ENCODE measurements around the gene IL10. TPM values are rescaled to one million over a fixed set of nuclear protein-coding genes. Genes with fewer than 3 reads are reported as not detected.
"Not testable (repeated sequence)": the region's sequence is repeated elsewhere in the genome, so short reads cannot be mapped to it uniquely, and the experiment has no call there.

Gene IL10
- total RNA-seq, 2 donors from 2014 or later = 0.20 to 0.76 TPM

DNA sequence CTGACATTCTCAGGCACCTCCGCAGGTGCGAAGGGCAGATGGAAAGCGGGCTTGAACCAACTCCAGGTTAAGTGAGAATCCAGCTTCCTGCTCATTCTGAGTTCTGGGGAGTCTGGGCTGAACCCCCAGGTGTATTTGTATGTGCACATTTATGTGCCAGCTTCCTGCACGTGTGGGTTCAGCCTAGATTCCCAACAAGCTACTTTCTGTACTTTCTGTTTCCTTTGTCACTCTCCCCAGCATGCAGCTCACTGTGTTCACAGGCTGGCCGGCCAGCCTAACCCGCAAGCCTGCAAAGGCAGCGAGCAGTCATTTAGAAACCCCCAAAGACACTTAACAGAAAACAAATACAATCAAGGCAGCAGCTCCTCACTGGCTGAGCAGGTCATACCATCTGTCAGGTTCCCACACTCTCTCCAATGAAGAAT, 3.0 kb downstream of the IL10 start:
- Mint-ChIP-seq H3K27ac (peak overlapping the region; percentile 92), H3K4me3 (peak overlapping the region; percentile 81), H3K27me3 (no peaks in the 10 kb centered on the region), H3K36me3 (ENCODE audit: low read depth) (no peaks in the 10 kb centered on the region), H3K4me1 (peaks cover 66% of the 10 kb centered on the region)
- ATAC-seq = peak; percentile 60
- DNase-seq = no peak
- H3K9me3 ChIP-seq (ENCODE audit: control insufficient read depth, low read length, poor library complexity, severe bottlenecking) = no peaks in the 10 kb centered on the region

DNA sequence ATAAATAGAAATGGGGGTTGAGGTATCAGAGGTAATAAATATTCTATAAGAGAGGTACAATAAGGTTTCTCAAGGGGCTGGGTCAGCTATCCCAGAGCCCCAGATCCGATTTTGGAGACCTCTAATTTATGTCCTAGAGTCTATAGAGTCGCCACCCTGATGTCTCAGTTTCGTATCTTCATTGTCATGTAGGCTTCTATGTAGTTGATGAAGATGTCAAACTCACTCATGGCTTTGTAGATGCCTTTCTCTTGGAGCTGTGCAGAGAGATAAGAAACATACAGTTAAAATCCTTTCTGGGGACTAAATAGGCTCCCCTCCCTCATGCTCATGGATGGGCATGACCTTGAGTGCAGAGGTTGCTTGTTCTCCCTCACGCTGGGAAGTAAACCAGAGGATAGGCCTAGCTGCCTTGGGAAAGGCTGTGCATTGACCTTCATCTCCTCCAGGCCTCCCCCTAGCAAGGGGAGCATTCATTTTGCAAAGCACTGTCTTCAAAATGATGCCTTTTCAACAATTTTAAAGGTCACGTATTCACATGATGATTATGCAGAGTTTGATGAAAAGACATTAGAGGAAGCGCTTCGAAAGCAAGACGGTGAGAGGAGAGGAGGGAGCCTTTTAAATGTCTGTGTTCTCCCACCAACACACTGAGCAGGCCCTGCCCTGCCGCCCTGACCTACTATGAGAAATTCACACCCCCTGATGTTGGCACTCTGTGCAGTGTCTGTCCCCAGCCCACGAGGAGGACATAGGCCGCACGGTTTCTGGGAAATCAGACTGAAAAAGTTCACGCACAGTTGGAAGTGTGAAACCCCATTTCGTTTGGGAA, 3.6 kb downstream of the IL10 start:
- H3K36me3 Mint-ChIP-seq (ENCODE audit: low read depth) = no peaks in the 10 kb centered on the region
- no peak for ATAC-seq
- peaks cover 64% of the 10 kb centered on the region for H3K4me1 Mint-ChIP-seq
- H3K27me3 Mint-ChIP-seq = no peaks in the 10 kb centered on the region
- H3K4me3 Mint-ChIP-seq = peak overlapping the region; percentile 81
- H3K27ac Mint-ChIP-seq = peak overlapping the region; percentile 92
- no peaks in the 10 kb centered on the region for H3K9me3 ChIP-seq (ENCODE audit: control insufficient read depth, low read length, poor library complexity, severe bottlenecking)
- no peak for DNase-seq

DNA sequence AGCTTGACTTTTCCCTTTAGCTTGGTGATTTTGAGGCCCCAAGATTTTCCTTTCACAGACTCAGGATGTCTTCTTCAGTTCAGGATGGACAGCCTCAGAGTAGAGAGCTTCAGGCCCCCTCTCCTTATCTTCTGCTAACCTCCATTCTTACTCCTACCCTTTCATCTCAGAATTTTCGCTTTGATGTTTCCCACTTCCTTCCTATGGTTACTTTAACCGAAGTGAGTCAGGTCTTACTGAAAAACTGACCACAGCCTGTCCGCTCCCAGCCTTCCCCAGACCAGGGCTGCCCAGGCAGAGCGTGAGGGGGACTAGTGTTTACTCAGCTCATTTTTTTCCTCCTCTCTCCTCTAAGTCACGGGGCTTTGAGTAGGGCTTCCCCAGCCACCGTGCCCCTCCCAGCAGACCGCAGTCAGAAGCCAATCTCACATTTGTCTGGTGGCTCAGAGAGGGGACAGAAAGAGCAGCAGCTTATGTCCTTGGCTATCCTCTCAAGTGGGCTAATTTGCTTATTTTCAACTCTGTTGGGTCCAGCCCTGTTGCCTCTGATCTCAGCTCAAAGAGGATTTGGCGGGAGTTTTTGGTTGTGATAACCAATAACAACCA, 5.9 kb downstream of the IL10 start:
- H3K4me1 Mint-ChIP-seq = peaks cover 57% of the 10 kb centered on the region
- DNase-seq = peak; percentile 38 to 57 (median 56)
- no peaks in the 10 kb centered on the region for H3K27me3 Mint-ChIP-seq
- H3K36me3 Mint-ChIP-seq (ENCODE audit: low read depth) = peaks cover 2% of the 10 kb centered on the region
- peak overlapping the region; percentile 87 for H3K27ac Mint-ChIP-seq
- H3K4me3 Mint-ChIP-seq = peak overlapping the region; percentile 87
- H3K9me3 ChIP-seq (ENCODE audit: control insufficient read depth, low read length, poor library complexity, severe bottlenecking) = no peaks in the 10 kb centered on the region
- peak; percentile 89 for ATAC-seq

DNA sequence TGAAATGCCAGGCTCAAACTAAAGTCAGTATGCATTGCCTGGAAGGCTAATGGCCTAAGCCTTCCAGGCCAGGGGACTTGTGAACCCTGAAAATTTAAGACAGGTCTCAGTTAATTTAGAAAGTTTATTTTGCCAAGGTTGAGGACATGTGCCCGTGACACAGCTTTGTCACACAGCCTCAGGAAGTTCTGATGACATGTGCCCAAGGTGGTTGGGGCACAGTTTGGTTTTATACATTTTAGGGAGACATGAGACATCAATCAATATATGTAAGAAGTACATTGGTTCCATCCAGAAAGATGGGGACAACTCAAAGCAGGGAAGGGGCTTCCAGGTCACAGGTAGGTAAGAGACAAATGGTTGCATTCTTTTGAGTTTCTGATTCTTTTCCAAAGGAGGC, 6.5 kb downstream of the IL10 start:
- H3K27me3 Mint-ChIP-seq; DNase-seq; H3K9me3 ChIP-seq (ENCODE audit: control insufficient read depth, low read length, poor library complexity, severe bottlenecking); H3K36me3 Mint-ChIP-seq (ENCODE audit: low read depth): not testable (repeated sequence)
- H3K27ac Mint-ChIP-seq = peak overlapping the region; percentile 87
- H3K4me3 Mint-ChIP-seq = peak overlapping the region; percentile 87
- peak; percentile 16 for ATAC-seq
- peaks cover 56% of the 10 kb centered on the region for H3K4me1 Mint-ChIP-seq

DNA sequence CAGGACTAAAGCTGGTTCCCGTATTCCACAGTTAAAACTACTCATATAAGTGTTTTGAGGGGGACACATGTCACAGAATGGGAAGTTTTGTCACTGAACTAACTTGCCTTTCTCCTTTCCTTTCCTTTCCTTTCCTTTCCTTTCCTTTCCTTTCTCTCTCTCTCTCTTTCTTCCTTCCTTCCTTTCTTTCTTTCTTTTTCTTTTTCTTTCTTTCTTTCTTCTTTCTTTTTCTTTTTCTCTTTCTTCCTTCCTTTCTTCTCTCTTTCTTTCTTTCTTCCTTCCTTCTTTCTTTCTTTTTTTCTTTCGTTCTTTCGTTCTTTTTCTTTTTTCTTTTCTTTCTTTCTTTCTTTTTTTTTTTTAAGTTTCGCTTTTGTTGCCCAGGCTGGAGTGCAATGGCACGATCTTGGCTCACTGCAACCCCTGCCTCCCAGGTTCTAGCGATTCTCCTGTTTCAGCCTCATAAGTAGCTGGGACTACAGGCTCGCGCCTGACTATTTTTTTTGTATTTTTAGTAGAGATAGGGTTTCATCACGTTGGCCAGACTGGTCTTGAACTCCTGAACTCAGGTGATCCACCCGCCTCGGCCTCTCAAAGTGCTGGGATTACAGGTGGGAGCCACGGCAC, 9.4 kb downstream of the IL10 start:
- not testable (repeated sequence) for ATAC-seq, H3K27me3 Mint-ChIP-seq

DNA sequence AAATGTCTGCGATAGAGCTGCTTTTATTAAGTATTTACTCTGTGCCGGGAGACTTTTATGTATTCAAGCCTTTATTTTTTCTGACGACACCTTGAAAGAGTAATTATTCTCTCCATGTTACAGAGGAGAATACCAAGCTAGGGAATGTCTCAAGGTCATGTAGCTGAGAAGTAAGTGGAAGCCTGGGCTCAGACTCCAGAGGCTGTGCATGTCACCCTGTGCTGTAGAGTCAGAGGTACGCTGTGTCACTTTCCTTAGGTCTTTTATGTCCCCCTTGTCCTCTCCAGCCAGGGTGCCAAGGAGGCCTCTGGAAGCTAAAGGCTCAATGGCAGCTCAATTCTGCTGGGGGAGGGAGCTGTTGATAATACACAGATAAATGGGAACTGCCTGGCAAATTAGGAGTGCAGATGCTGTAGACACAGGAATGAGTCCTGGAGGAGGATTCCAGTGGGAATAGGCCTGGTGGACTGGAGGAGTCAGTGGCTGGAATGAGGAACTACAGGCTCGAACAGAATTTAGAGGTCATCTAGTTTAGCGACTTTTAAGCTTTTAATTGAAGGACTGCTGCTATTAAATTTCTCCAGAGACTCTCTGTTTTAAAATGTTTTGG, 11.0 kb downstream of the IL10 start:
- Mint-ChIP-seq H3K4me3 (no peak overlapping the region), H3K36me3 (ENCODE audit: low read depth) (peaks cover 2% of the 10 kb centered on the region)

More for the DNA sequence above, 9.4 kb downstream of the IL10 start:
- H3K36me3 Mint-ChIP-seq (ENCODE audit: low read depth); DNase-seq; H3K9me3 ChIP-seq (ENCODE audit: control insufficient read depth, low read length, poor library complexity, severe bottlenecking); H3K27ac Mint-ChIP-seq; H3K4me3 Mint-ChIP-seq: not testable (repeated sequence)
- peaks cover 32% of the 10 kb centered on the region for H3K4me1 Mint-ChIP-seq

DNA sequence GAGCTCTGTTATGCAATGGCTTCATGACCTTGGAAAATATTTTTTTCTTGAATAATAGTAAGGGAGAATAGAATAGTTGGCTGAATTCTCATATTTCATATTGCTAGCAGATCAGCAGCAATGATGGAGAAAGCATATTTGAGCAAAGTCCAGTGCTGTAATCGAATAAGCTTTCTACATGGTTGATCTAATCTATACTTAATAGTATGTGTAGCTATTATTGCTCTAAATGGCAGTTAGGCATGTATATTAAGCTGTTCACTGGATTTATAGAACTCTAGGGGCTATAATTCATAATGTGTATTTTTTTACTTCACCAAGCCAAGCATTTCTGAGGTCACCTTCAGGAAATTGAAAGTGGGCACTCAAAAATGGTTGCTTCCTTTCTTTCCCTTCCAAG, 11.7 kb downstream of the IL10 start:
- ATAC-seq = no peak
- H3K4me1 Mint-ChIP-seq = peaks cover 21% of the 10 kb centered on the region
- H3K36me3 Mint-ChIP-seq (ENCODE audit: low read depth) = peaks cover 2% of the 10 kb centered on the region
- DNase-seq = no peak
- no peak overlapping the region for H3K27ac Mint-ChIP-seq
- H3K9me3 ChIP-seq (ENCODE audit: control insufficient read depth, low read length, poor library complexity, severe bottlenecking) = no peaks in the 10 kb centered on the region
- H3K4me3 Mint-ChIP-seq = no peak overlapping the region
- H3K27me3 Mint-ChIP-seq = no peaks in the 10 kb centered on the region

More for the DNA sequence above, 11.0 kb downstream of the IL10 start:
- no peak for ATAC-seq
- Mint-ChIP-seq H3K4me1 (peaks cover 25% of the 10 kb centered on the region), H3K27ac (no peak overlapping the region), H3K27me3 (no peaks in the 10 kb centered on the region)
- no peaks in the 10 kb centered on the region for H3K9me3 ChIP-seq (ENCODE audit: control insufficient read depth, low read length, poor library complexity, severe bottlenecking)
- no peak for DNase-seq

DNA sequence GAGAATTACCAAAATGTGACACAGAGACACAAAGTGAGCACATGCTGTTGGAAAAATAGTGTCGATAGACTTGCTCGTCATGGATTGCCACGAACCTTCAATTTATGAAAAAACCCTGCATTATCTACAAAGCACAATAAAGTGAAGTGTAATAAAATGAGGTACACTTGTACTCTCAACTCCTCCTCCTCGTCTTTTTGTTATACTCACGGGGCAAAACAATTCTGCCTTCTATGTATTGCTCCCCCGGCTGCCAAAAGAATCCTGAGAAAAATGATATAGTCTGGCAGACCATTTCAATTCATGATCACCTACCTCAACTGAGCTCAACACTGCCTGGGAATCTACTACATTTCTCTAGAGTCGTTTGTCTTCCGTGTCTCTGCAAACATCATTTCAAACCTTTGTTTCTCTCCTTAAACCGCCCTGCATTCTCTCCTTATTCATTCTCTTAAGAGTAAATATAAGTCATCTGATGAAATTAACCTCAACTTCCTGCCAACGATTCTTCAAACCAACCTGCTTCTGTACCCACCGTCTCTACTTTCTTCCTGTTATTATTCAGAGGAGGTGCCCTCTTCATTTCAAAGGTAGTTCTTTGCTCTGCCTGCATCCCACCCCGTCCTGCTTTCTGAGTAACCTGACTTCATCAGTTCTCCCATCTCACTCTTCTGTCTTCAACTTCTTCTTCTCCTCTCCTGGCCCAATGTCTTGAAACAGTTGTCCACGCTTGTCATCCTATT, 14.6 kb downstream of the IL10 start:
- no peaks in the 10 kb centered on the region for H3K9me3 ChIP-seq (ENCODE audit: control insufficient read depth, low read length, poor library complexity, severe bottlenecking)
- no peak overlapping the region for H3K27ac Mint-ChIP-seq
- peaks cover 20% of the 10 kb centered on the region for H3K4me1 Mint-ChIP-seq
- H3K36me3 Mint-ChIP-seq (ENCODE audit: low read depth) = peaks cover 5% of the 10 kb centered on the region
- ATAC-seq = peak; percentile 96
- no peak overlapping the region for H3K4me3 Mint-ChIP-seq
- H3K27me3 Mint-ChIP-seq = no peaks in the 10 kb centered on the region
- DNase-seq = no peak

DNA sequence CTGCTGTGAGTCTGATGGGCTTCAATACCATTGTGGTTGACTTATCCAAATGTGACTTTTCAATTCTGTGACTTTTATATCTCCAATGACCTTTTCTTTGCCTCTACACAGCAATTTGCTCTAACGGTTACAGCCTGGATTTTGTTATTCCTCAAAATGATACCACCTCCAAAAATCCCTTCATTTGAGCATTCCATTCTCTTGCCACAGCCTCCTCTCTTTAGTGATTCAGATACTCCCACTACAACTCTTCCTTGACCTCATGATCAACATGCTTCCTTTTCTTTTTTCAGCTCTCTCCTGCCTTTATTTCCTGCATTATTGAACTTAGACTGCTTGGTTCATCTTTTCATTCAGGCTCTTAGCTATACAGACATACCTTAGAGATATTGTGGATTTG, 18.3 kb downstream of the IL10 start:
- ATAC-seq (no peak), DNase-seq (no peak)
- Mint-ChIP-seq H3K36me3 (ENCODE audit: low read depth) (peaks cover 5% of the 10 kb centered on the region), H3K4me3 (no peak overlapping the region), H3K27me3 (no peaks in the 10 kb centered on the region), H3K27ac (peak overlapping the region; percentile 3), H3K4me1 (peaks cover 20% of the 10 kb centered on the region)
- no peaks in the 10 kb centered on the region for H3K9me3 ChIP-seq (ENCODE audit: control insufficient read depth, low read length, poor library complexity, severe bottlenecking)

DNA sequence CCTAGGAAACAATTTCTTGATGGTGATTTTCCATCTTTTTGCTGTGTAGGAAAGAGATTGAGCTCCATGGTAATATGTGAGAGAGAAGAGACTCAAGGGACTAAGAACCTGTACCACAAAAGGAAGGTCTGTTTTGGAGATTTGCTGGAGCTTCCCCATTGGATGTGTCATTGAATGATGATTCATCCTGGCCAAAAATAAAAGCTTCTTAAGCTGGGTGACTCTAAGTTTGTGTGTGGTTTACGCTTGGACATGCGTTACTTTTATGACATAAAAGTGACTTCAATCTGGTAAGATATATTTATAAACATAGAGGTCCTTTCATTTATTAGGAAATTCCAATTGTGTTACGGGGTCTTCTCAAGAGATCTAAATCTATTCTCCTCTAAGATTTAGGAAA, 19.2 kb downstream of the IL10 start:
- no peak for DNase-seq
- no peaks in the 10 kb centered on the region for H3K9me3 ChIP-seq (ENCODE audit: control insufficient read depth, low read length, poor library complexity, severe bottlenecking)
- Mint-ChIP-seq H3K27me3 (no peaks in the 10 kb centered on the region), H3K36me3 (ENCODE audit: low read depth) (peaks cover 5% of the 10 kb centered on the region), H3K4me3 (peak overlapping the region; percentile 1), H3K4me1 (peaks cover 25% of the 10 kb centered on the region), H3K27ac (peak overlapping the region; percentile 57)
- no peak for ATAC-seq

DNA sequence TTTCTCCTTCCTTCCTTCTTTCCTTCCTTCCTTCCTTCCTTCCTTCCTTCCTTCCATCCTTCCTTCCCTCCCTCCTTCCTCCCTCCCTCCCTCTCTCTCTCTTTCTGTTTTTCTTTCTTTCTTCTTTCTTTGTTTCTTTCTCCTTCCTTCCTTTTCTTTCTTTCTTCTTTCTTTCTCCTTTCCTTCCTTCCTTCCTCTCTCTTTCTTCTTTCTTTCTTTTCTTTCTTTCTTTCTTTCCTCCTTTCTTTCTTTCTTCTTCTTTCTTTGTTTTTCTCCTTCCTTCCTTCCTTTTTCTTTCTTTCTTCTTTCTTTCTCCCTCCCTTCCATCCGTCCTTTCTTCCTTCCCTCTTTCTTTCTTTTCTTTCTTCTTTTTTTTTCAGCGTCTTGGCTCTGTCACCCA, 19.8 kb downstream of the IL10 start:
- no peaks in the 10 kb centered on the region for H3K9me3 ChIP-seq (ENCODE audit: control insufficient read depth, low read length, poor library complexity, severe bottlenecking)
- no peak for DNase-seq
- no peaks in the 10 kb centered on the region for H3K27me3 Mint-ChIP-seq
- ATAC-seq = no peak
- peaks cover 5% of the 10 kb centered on the region for H3K36me3 Mint-ChIP-seq (ENCODE audit: low read depth)
- H3K27ac Mint-ChIP-seq = peak overlapping the region; percentile 57
- peak overlapping the region; percentile 1 for H3K4me3 Mint-ChIP-seq
- H3K4me1 Mint-ChIP-seq = peaks cover 27% of the 10 kb centered on the region

DNA sequence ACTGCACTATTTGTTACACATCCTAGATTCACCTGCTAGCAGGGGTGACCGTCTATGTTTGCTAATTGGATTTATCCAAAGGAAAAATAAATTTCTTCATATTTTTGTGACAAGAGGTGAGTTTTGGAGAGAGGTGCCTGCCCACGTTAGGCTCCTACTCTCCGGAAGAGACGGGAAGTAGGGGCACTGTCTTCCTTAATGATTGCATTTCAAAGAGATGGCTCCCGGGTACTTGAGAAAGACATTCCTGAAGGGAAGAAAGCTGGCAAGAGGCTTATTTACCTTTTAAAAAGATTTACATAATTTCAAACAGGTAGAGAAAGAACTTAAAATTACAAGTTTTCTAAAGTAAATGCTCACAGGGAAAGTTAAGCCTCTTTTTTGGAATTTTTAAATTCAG, 20.4 kb downstream of the IL10 start:
- no peak overlapping the region for H3K27ac Mint-ChIP-seq
- no peak for ATAC-seq
- H3K9me3 ChIP-seq (ENCODE audit: control insufficient read depth, low read length, poor library complexity, severe bottlenecking) = no peaks in the 10 kb centered on the region
- H3K4me1 Mint-ChIP-seq = peaks cover 27% of the 10 kb centered on the region
- no peaks in the 10 kb centered on the region for H3K27me3 Mint-ChIP-seq
- H3K36me3 Mint-ChIP-seq (ENCODE audit: low read depth) = peaks cover 5% of the 10 kb centered on the region
- no peak overlapping the region for H3K4me3 Mint-ChIP-seq
- DNase-seq = no peak

All from T-helper 17 cell (primary cell).